SIG-M5 treated with dmso at 0.1 percent for 504 hours (cell line): ENCODE measurements around the gene DRG2.

Experiments used
- DNase-seq: peaks from one replicate; lab custom pipeline; 2025; ENCODE audit not compliant: unreplicated experiment; lab: John Stamatoyannopoulos, UW

DRG2 gene

DNA sequence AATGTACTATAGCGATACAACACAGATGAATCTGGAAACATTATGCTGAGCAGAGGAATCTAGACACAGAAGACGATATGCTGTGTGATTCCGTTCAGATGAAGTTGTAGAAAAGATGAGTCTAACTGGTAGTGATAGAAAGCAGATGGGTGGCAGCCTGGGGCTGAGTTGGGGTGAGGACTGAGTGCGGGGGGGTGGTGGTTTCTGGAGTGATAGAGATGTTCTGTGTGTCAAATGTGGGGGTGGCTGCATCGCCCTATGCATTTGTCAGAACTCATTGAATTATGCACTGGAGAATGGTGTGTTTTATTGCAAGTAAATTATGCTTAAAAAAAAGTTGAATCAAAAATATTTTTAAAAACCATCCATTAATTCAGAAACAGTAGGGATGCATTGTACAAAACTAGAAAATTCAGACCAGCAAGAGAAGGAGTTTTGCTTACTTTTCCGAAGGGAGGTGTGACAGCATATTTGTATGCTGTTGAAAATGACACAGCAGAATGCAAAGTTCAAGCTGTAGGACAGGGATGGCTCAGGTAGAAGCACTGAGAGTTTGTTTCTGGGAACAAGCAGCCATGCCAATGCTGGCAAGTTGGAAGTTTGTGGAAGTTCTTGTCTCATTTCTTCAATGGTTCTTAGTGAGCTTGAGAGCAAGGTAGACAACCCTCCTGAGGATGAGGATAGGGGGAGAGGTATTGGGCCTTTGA is 13.0 kb upstream of the DRG2 start:
- DNase-seq = no peak

DNA sequence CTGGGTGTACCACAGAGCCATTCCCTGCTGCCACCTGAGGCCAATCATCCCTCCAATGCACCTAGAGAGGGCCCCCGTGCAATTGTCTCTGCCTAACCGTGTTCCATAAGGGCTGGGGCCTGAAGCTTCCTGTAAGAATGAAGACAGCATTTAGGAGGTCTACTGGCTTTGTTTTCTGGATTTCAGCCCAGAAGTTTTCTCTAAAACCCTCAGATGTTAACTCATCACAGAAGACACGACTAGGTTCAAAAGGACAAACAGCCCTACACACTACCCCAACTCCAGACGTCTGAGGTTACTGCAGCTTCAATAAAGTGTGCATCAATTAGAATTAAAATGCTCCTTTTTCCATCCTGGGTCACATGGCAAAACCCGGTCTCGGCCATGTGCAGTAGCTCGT is 10.8 kb upstream of the DRG2 start:
- no peak for DNase-seq

DNA sequence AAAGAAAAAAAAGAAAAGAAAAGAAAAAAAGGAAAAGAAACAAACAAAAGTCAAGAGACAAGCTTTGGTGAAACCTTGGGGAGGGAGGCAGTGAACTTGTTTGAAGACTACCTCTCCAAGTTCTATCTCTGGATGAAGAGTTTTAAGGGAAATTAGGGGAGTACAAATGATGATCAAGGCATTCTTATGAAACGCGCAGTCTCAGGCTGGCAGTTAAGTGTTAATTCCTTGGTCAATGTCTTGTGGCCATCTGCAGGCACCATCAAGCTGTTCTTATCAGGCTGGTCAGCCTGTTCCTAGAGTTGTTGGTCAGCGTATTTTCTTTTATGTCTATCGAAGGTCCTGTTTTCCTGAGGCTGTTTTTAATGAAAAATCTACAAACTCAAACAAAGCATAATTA is 8.2 kb upstream of the DRG2 start:
- no peak for DNase-seq

DNA sequence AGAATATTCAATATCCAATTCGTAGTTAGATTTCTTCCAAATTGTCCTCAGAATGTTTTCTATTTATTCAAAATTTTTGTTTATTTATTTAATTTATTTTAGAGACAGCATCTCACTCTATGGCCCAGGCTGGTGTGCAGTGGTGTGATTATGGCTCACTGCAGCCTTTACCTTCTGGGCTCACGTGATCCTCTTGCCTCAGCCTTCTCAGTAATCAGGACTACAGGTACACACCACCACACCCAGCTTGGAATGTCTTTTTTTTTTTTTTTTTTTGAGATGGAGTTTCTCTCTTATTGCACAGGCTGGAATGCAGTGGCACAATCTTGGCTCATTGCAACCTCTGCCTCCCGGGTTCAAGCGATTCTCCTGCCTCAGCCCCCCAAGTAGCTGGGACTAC is 3.5 kb upstream of the DRG2 start:
- DNase-seq = no peak

GRCh38 chr17:18089613-18090012 is 1.9 kb downstream of the DRG2 start:
- no peak for DNase-seq

DNA sequence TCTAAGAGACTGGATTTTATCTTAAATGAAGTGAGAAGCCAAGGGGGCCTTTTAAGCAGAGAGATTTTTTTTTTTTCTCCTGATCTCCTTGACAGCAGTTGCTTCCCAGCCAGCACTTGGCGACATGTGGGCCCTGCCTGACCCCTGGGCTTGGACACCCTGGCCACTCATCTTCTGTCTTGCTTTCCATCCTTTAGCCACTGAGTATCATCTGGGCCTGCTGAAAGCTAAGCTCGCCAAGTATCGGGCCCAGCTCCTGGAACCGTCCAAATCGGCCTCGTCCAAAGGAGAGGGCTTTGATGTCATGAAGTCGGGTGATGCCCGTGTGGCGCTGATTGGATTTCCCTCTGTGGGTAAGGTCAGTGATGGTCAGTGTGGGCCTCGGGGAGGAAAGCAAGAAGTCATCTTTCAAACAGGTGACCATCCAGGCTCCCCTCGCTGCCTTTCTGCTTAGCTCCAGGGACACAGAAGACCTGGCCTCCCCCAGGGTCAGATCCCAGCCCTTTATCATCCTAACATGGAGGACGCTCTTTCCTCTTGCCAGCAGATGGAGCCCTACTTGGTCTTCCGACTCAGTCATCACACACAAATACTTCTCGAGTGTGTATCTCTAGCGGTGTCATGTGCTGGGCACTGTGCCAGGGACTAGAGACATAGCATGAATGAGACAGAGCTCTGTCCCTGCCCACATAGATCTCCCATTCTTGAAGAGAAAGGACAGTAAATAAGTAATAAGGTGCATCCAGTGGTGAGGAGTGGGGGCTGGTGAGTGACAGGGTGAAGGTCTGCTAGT is 6.1 kb downstream of the DRG2 start:
- peak; percentile 40 for DNase-seq

- DNase-seq = no peak
Measured at GRCh38 chr17:18094409-18094807, 6.7 kb downstream of the DRG2 start.

DNA sequence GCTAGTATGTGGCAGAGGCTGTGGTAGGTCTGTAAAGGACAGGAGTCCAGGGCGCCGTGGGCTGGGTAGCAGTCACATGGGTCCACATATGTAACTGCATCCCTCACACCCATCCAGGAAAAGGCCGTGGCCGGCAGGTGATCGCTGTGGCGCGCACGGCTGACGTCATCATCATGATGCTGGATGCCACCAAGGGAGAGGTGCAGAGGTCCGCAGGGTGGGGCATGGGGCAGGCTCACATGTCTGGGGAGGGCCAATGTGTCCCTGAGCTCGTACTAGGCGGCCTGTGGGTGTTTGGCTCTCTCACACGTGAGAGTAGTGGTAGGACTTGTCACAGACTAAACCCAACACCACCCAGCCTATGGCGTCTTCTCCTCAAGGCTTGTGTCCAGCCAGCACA is 11.8 kb downstream of the DRG2 start:
- DNase-seq = no peak

- no peak for DNase-seq
Measured at GRCh38 chr17:18100616-18101015, 12.9 kb downstream of the DRG2 start.

GRCh38 chr17:18101828-18102227 is 14.1 kb downstream of the DRG2 start:
- DNase-seq = no peak

- peak; percentile 11 for DNase-seq
Measured at GRCh38 chr17:18102640-18103039, 14.9 kb downstream of the DRG2 start.

GRCh38 chr17:18105027-18105426 is 17.3 kb downstream of the DRG2 start:
- DNase-seq = no peak

DNA sequence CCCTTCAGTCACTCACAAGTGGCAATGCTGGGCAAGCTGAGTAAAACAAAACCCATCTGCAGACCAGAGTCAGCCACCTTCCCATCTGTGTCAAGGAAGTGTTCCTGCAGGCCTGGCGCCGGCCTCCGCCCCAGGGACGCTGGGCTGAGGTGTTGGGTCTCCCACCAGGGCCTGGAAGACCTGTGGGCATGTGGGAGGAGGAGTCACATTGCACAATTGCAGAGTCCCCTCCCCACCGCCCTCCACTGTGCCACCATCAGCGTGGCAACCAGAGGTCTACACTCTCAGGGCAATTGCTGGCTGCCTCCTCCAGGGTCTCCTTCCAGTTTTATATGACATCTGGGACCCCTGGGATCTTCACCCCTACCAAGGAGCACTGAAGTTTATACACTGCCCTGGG is 17.8 kb downstream of the DRG2 start:
- no peak for DNase-seq

GRCh38 chr17:18106211-18106610 is 18.5 kb downstream of the DRG2 start:
- no peak for DNase-seq

DNA sequence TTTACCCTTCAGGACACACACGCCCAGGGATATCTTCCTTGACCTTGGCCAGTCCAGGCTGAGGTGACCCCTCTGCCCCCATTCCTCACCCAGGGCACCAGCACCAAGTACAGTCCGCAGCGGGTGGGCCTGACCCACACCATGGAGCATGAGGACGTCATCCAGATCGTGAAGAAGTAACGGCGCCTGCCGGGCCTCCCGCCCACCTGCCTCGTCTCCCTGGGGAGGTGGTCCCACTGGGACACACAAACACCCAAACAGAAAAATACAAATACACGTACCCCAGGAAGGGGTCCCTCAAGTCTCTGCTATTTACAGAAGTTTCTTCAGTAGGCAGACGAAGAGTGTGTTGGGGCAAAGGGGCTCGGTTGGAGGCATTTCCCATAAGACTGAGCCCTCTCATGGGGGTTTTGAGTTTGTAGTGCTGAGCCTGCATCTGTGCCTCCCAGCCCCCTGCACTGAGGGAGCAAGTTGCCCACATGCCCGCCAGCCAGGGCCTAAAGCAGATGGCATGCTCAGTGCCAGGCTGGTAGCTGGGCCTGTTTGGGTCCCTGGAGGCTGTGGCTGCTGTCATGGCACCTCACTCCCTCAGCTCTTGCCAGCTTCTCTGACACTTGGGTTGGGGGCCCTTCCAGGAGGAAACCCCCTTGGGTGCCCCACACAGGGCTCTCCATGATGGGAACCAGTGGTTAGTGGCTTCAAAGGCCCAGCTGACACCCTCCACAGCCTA is 19.5 kb downstream of the DRG2 start:
- DNase-seq = no peak

DNA sequence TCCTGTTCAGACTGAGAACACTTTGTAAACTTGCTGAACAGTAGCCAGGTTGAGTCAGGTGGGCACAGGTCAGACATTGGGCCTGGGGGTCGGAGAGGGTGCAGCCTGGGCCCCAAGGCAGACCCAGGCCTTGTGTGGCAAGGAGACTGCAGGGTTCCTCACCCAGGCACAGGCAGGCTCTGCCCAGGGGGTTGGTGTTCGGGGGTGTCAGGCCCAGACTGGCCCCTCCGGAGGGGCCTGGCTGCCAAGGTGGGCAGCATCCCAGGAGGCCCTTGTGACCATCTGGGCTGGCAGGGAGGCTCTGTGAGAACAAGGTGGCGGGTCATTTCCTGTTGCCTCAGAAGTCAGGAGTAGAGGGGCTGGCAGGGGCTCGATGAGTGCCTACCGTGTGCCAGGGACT is 20.2 kb downstream of the DRG2 start:
- no peak for DNase-seq

- DNase-seq = no peak
Measured at GRCh38 chr17:18108401-18109312, 20.9 kb downstream of the DRG2 start, which contains the start of gene MYO15A. Gene MYO15A, plus strand, starts transcription at chr17:18108756. Its CDS starts 10,045 bp downstream, at chr17:18118801.

- DNase-seq = no peak
Measured at GRCh38 chr17:18109935-18110485, 22.3 kb downstream of the DRG2 start.

GRCh38 chr17:18110636-18111145 is 22.9 kb downstream of the DRG2 start:
- DNase-seq = no peak

GRCh38 chr17:18111330-18111971 is 23.7 kb downstream of the DRG2 start:
- DNase-seq = no peak
